CD4-positive, alpha-beta T cell treated with Interleukin-15 for 1 hour (primary cell): Measurements from ENCODE around the gene SAXO1.

Experiments
- DNase-seq: peaks from one replicate; pipeline ENCODE4 v3.0.0-alpha.2; 2020

The SAXO1 gene

DNA sequence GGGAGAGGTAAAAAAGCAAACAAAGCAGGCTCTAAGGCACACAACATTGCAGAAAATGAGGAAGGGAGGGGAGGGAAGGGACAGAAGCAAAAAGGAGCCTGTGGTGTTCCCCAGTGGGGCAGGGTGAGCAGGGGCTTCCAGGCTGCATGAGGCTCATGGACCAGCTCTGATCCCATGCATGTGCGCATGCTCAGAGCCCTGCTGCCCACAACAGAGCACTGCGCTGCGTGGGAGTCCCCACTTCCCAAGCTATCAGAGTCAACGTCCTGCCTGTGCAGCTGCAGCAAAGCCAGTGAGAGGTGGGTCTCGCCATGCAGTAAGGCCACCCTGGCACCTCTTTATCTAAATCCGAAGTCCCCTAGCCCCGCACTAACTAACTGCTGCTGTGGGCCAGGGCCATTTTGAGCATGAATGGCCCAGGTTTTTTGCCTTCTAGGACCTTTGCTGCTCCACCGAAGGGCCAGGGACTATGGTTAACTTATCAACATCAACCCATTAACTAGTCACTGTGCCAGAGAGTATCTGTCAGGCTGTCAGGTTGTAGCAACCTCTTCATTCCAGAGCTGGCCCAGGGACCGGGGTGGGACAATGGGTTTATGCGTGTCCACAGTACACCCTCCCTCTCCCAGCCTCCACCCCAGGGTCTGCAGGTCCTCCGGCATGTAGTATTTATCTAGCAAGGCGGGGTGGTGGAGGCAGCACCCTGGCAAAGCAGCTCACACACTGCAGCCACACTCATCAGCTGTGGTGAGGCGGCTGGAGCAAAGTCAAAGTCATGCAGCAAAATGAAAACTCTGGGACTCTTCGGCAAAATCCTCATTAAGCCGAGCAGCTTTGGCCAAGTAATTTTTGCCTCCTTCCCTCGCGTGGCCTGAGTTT is 123.6 kb downstream of the SAXO1 start:
- no peak for DNase-seq

DNA sequence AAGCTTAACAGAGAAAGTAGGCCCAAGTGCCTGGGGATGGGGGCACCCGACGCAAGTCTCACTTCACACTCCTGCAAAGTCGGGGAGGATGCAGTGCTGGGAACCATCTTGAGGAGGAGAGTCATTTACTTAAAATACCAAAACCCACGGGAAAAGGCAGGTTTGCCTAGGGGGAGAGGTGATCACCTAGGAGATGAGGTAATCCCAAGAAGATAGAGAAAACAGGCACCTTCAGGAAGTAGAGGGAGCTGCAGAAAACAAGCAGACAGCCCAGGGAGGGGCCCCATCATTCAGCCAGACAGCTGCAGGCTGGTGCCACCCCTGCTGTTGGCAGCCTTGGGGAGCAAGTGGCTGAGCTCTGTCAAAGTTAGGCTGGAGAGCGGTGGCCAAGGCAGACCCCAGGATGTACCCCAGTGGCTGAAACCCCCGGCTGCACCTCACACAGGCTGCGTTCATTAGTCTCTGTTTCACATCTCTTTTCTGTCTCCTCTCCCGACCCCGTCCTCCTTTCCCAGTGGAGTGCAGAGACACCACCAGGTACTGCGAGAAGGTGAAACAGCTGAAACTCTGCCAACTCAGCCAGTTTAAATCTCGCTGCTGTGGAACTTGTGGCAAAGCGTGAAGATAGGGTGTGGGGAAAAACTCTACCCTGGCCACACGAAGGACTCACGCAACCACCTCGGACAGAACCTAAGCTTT is 124.9 kb downstream of the SAXO1 start:
- DNase-seq: no peak

DNA sequence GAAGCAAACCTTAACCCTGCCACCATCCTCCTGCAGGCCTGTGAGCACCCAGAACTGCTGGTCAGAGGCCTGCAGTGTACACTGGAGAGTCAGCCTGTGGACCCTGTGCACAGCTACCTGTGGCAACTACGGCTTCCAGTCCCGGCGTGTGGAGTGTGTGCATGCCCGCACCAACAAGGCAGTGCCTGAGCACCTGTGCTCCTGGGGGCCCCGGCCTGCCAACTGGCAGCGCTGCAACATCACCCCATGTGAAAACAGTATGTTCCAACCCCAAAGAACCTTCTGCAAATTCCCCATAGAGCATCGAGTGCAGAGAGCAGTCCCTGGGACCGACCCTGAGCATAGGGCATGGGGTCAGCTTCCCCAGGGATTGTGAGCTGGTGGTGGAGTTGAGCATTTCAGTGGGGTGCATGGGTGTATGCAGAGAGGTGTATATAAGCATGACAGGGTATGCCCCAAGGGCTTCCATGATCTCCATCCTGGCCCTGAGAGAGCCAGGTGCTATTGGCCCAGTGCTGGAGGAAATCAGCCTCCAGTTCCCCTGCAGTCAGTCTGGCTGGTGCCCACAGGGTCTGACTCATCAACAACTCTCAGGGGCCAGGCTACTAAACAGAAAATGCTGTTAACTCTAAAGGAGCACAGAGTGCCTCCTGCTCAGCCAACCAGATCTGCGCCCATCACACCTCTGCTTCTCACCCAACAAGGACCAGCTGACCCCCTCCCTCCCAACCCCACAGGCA is 126.2 kb downstream of the SAXO1 start:
- no peak for DNase-seq

GRCh38 chr9:18905883-18906629 is 127.0 kb downstream of the SAXO1 start:
- DNase-seq: no peak

GRCh38 chr9:18905028-18905882 is 127.8 kb downstream of the SAXO1 start:
- no peak for DNase-seq

DNA sequence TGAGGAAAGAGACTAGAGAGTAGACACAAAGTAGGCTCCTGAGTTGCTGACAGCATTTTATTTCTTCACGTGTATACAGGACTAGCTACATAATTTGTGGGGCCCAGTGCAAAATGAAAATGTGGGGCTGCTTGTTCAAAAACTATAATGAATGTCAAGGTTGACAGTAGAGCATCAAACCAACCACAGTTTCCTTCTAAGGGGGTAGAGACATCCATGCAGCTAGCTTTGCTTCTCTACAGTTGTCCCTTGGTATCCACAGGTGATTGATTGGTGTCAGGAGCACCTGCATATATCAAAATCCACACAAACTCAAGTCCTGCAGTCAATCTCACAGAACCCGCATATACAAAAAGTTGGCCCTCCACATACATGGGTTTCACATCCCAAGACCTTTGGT is 129.6 kb downstream of the SAXO1 start:
- DNase-seq: no peak

GRCh38 chr9:18896531-18897179 is 136.4 kb downstream of the SAXO1 start:
- DNase-seq: no peak

- DNase-seq: no peak
These were observed 137.0 kb downstream of the SAXO1 start for GRCh38 chr9:18896004-18896403.

DNA sequence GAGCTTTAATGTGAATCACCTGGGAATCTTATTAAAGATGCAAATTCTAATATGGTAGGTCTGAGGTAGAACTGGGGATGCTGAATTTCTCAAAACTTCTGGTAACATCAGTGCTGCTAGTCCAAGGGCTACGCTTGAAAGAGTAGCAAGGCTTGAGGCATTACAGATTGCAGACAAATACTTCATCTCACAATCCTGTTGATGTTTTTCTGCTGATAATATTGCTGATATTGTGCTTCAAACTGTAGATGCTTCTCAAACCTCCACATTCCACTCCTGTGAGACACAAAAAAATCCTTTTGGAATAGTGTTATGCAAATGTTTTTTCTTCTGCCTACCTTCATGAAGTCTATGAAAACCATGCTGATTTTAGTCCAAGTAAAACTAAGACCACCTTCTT is 139.5 kb downstream of the SAXO1 start:
- no peak for DNase-seq

GRCh38 chr9:18893046-18893445 is 140.0 kb downstream of the SAXO1 start:
- DNase-seq: no peak

- no peak for DNase-seq
These were observed 140.9 kb downstream of the SAXO1 start for GRCh38 chr9:18891946-18892670.

- no peak for DNase-seq
These were observed 142.6 kb downstream of the SAXO1 start for GRCh38 chr9:18890372-18890771.

GRCh38 chr9:18889550-18889949 is 143.5 kb downstream of the SAXO1 start:
- DNase-seq: no peak

GRCh38 chr9:18888290-18888689 is 144.7 kb downstream of the SAXO1 start:
- DNase-seq: no peak

DNA sequence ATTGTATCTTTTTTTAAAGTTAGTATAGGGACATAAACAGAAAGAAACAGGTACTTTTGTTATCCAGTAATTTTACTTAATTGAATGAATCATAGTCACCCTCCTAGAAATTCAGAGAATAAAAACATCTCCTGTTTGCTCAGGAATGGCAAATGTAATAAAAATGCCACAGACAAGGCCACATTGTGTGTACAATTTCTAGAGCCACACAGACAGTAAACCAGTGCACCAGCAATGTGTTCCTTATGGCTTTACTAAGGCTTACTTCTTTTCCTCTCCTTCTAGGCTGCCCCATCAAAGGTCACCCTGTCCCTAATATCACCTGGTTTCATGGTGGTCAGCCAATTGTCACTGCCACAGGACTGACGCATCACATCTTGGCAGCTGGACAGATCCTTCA is 145.5 kb downstream of the SAXO1 start:
- DNase-seq: no peak

- no peak for DNase-seq
These were observed 151.3 kb downstream of the SAXO1 start for GRCh38 chr9:18881758-18882157.

GRCh38 chr9:18877984-18878383 is 155.0 kb downstream of the SAXO1 start:
- no peak for DNase-seq
